Mesenchymal stem cell (in vitro differentiated cells and primary cell): ENCODE data around the gene GATD1.

ENCODE experiments used
- DNase-seq: peaks from one replicate; pipeline ENCODE4 v3.0.0-alpha.2; 2013
- H2AFZ ChIP-seq: one replicate; pipeline ENCODE4 v1.6.1; 2013; ENCODE audit warnings: low read depth, mild to moderate bottlenecking, control low read depth, inconsistent platforms, low read length, moderate library complexity
- H2AK5ac ChIP-seq: 2 replicates; pipeline ENCODE4 v1.6.1; 2013; ENCODE audit warnings: low read length, moderate library complexity, mild to moderate bottlenecking, inconsistent platforms; ENCODE audit not compliant: severe bottlenecking
- H2BK120ac ChIP-seq: one replicate; pipeline ENCODE4 v1.6.1; 2013; ENCODE audit warnings: low read depth, mild to moderate bottlenecking, inconsistent platforms, low read length, moderate library complexity
- H2BK12ac ChIP-seq, 2 experiments: one replicate each; pipeline ENCODE4 v1.6.1; 2013; ENCODE audit warnings: inconsistent platforms in 2 of 2, low read length in 2 of 2, mild to moderate bottlenecking in 2 of 2, moderate library complexity in 2 of 2, control low read depth in 1 of 2
- H2BK15ac ChIP-seq: one replicate; pipeline ENCODE4 v1.6.1; 2013; ENCODE audit warnings: mild to moderate bottlenecking, low read depth, inconsistent platforms; ENCODE audit not compliant: poor library complexity, severe bottlenecking
- H2BK5ac ChIP-seq: 2 replicates; pipeline ENCODE4 v1.6.1; 2013; ENCODE audit warnings: low read depth, mild to moderate bottlenecking, low read length, control low read depth, inconsistent platforms; ENCODE audit not compliant: poor library complexity, severe bottlenecking
- H3K14ac ChIP-seq, 2 experiments: one replicate each; pipeline ENCODE4 v1.6.1; 2013; ENCODE audit warnings: inconsistent platforms in 2 of 2, low read length in 2 of 2, control low read depth in 1 of 2, mild to moderate bottlenecking in 1 of 2, moderate library complexity in 1 of 2
- H3K18ac ChIP-seq, 2 experiments: one replicate each; pipeline ENCODE4 v1.6.1; 2013; ENCODE audit warnings: inconsistent platforms in 2 of 2, low read length in 2 of 2, control low read depth in 1 of 2, low read depth in 1 of 2, mild to moderate bottlenecking in 1 of 2
- H3K23ac ChIP-seq, 2 experiments: one replicate each; pipeline ENCODE4 v1.6.1; 2013; ENCODE audit warnings: inconsistent platforms in 2 of 2, low read length in 2 of 2, mild to moderate bottlenecking in 2 of 2, moderate library complexity in 2 of 2, control low read depth in 1 of 2
- H3K27ac ChIP-seq: 2 replicates; pipeline ENCODE4 v1.5.1; 2013; ENCODE audit warnings: mild to moderate bottlenecking, moderate library complexity, low read length, control low read depth, inconsistent platforms; ENCODE audit not compliant: poor library complexity, severe bottlenecking
- H3K27me3 ChIP-seq, 2 experiments: 2 replicates each; pipeline versions ENCODE4 v1.6.1 to v1.7.0; 2013; ENCODE audit warnings: low read length in 2 of 2, mild to moderate bottlenecking in 2 of 2, moderate library complexity in 2 of 2, control low read depth in 1 of 2, inconsistent platforms in 1 of 2; ENCODE audit not compliant: control insufficient read depth in 1 of 2, insufficient read depth in 1 of 2
- H3K36me3 ChIP-seq, 2 experiments: 2 replicates each; pipeline versions ENCODE4 v1.6.1 to v1.7.0; 2013; ENCODE audit warnings: low read length in 2 of 2, control low read depth in 1 of 2, inconsistent platforms in 1 of 2, low read depth in 1 of 2, mild to moderate bottlenecking in 1 of 2; ENCODE audit not compliant: insufficient read depth in 2 of 2, control insufficient read depth in 1 of 2
- H3K4ac ChIP-seq, 2 experiments: one replicate each; pipeline ENCODE4 v1.6.1; 2013; ENCODE audit warnings: inconsistent platforms in 2 of 2, low read length in 2 of 2, mild to moderate bottlenecking in 2 of 2, moderate library complexity in 2 of 2, control low read depth in 1 of 2, low read depth in 1 of 2
- H3K4me1 ChIP-seq: 2 replicates; pipeline ENCODE4 v1.6.1; 2013; ENCODE audit warnings: low read depth, low read length, control low read depth; ENCODE audit not compliant: control insufficient read depth, insufficient read depth
- H3K4me2 ChIP-seq: 2 replicates; pipeline ENCODE4 v1.6.1; 2013; ENCODE audit warnings: low read length, mild to moderate bottlenecking, inconsistent platforms; ENCODE audit not compliant: poor library complexity, severe bottlenecking
- H3K4me3 ChIP-seq, 2 experiments: 2 replicates each; pipeline versions ENCODE4 v1.5.1 to v1.7.0; 2013; ENCODE audit warnings: low read length in 2 of 2, mild to moderate bottlenecking in 2 of 2, control low read depth in 1 of 2, low read depth in 1 of 2; ENCODE audit not compliant: insufficient read depth in 1 of 2
- H3K79me1 ChIP-seq: replicated peaks from 2 replicates; pipeline ENCODE4 v1.6.1; 2013; ENCODE audit warnings: mild to moderate bottlenecking, control low read depth, low read length, inconsistent platforms; ENCODE audit not compliant: poor library complexity, severe bottlenecking
- H3K9ac ChIP-seq: 2 replicates; pipeline ENCODE4 v1.7.0; 2013; ENCODE audit warnings: mild to moderate bottlenecking, low read length, moderate library complexity
- H3K9me3 ChIP-seq: 2 replicates; pipeline ENCODE4 v1.7.0; 2013; ENCODE audit warnings: mild to moderate bottlenecking, low read length; ENCODE audit not compliant: control insufficient read depth
- H4K8ac ChIP-seq: one replicate; pipeline ENCODE4 v1.6.1; 2013; ENCODE audit warnings: inconsistent platforms, mild to moderate bottlenecking, low read length, moderate library complexity
- H4K91ac ChIP-seq: one replicate; pipeline ENCODE4 v1.6.1; 2013; ENCODE audit warnings: mild to moderate bottlenecking, low read length, inconsistent platforms
- WGBS: methylation state at CpG from one replicate; pipeline ENCODE4 v1.1.7; 2013; ENCODE audit warnings: mixed read lengths; 5-methylcytosine and 5-hydroxymethylcytosine counted together

GATD1 gene

DNA sequence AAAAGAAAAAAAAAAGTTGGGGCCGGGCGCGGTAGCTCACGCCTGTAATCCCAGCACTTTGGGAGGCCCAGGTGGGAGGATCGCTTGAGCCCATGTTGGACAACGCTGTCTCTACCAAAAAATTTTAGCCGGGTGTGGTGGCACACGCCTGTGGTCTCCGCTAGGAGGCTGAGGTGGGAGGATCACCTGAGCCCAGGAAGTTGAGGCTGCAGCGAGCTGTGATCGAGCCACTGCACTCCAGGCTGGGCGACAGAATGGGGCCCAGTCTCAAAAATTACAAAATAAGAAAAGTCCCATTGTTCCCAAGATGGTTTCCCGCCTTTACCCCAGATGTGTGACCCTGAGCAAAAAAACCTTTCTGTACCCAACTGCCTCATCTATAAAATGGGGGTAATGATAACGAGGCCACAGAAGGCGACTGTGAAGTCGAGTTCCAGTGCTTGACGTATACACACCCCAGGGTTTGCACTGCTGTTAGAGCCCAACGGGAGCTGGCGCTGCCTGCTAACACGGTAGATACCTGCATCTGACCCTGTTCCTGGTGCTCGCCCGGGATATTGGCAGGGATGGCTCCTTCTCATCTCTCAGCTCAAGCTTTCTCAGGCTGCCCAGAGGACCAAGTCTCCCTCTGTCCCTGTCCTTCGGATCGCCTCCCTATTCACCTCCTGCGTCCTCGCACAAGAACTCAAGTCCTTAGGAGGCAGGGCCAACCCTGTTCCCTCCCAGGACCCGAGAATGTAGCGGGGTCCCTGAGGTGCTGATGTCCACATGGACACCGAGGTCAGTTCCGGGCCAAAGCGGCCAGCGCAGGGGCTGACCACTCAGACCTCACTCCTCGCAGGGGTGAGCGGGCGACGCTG is 31.4 kb upstream of the GATD1 start:
- peak overlapping the region in 1 of 2 experiments; percentile 99 for H3K14ac ChIP-seq
- H3K79me1 ChIP-seq: peaks cover 20% of the 10 kb centered on the region
- peak overlapping the region; percentile 70 for H2BK5ac ChIP-seq
- peaks cover 26 to 30% of the 10 kb centered on the region in 2 experiments for H3K36me3 ChIP-seq
- peak overlapping the region; percentile 12 for H2AK5ac ChIP-seq
- peak overlapping the region in 1 of 2 experiments; percentile 60 for H2BK12ac ChIP-seq
- no peaks in the 10 kb centered on the region for H3K9me3 ChIP-seq
- H3K27ac ChIP-seq: peak overlapping the region; percentile 77
- peak overlapping the region; percentile 36 to 92 for H3K4ac ChIP-seq
- peak overlapping the region; percentile 64 for H3K4me2 ChIP-seq
- peak overlapping the region; percentile 90 for H3K9ac ChIP-seq
- H2BK15ac ChIP-seq: no peak overlapping the region
- WGBS: 37% methylated on average over 34 of the region's 36 CpGs
- H2BK120ac ChIP-seq: no peak overlapping the region
- H2AFZ ChIP-seq: peak overlapping the region; percentile 84
- peak overlapping the region; percentile 83 for H3K4me3 ChIP-seq
- DNase-seq: no peak
- H3K4me1 ChIP-seq: peaks cover 37% of the 10 kb centered on the region
- H3K27me3 ChIP-seq: no peaks in the 10 kb centered on the region
- H3K18ac ChIP-seq: peak overlapping the region; percentile 94 to 97
- peak overlapping the region in 1 of 2 experiments; percentile 57 for H3K23ac ChIP-seq
- H4K8ac ChIP-seq: peak overlapping the region; percentile 93
- H4K91ac ChIP-seq: peak overlapping the region; percentile 91

DNA sequence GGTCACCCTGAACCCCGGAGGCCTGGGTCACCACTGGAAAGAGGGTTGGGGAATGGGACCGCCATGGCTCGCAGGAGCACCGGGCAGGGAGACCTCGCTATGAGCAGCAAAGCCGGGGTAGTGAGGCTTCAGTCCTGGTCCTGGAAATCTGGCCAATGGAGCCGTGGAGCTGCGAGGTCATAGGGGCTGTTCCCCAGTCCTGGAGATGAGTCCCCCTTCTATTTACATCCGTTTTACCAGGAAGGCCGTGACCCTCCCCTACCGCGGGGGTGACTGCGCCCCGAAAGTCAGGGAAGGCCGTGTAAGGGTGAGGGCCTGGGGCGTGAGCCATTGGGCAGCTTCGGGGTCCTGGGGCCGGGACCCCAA is 27.3 kb upstream of the GATD1 start:
- peaks cover 31% of the 10 kb centered on the region for H3K79me1 ChIP-seq
- peak overlapping the region; percentile 70 for H2BK15ac ChIP-seq
- 31% methylated on average over 16 of the region's 18 CpGs for WGBS
- H3K23ac ChIP-seq: peak overlapping the region in 1 of 2 experiments; percentile 97
- no peak for DNase-seq
- H3K14ac ChIP-seq: peak overlapping the region in 1 of 2 experiments; percentile 83
- H3K27ac ChIP-seq: no peak overlapping the region
- H3K18ac ChIP-seq: peak overlapping the region; percentile 63 to 93
- H3K4me1 ChIP-seq: peaks cover 30% of the 10 kb centered on the region
- H2BK120ac ChIP-seq: peak overlapping the region; percentile 67
- H2AK5ac ChIP-seq: peak overlapping the region; percentile 49
- no peaks in the 10 kb centered on the region for H3K9me3 ChIP-seq
- peak overlapping the region; percentile 47 for H2BK5ac ChIP-seq
- H3K36me3 ChIP-seq: peaks cover 40 to 46% of the 10 kb centered on the region in 2 experiments
- H3K4ac ChIP-seq: peak overlapping the region; percentile 30 to 92
- H3K4me2 ChIP-seq: peak overlapping the region; percentile 90
- peak overlapping the region; percentile 66 for H4K91ac ChIP-seq
- H4K8ac ChIP-seq: peak overlapping the region; percentile 62
- H2BK12ac ChIP-seq: peak overlapping the region in 1 of 2 experiments; percentile 57
- H3K4me3 ChIP-seq: peak overlapping the region; percentile 68 to 91
- H2AFZ ChIP-seq: no peak overlapping the region
- peak overlapping the region; percentile 88 for H3K9ac ChIP-seq
- H3K27me3 ChIP-seq: no peaks in the 10 kb centered on the region

DNA sequence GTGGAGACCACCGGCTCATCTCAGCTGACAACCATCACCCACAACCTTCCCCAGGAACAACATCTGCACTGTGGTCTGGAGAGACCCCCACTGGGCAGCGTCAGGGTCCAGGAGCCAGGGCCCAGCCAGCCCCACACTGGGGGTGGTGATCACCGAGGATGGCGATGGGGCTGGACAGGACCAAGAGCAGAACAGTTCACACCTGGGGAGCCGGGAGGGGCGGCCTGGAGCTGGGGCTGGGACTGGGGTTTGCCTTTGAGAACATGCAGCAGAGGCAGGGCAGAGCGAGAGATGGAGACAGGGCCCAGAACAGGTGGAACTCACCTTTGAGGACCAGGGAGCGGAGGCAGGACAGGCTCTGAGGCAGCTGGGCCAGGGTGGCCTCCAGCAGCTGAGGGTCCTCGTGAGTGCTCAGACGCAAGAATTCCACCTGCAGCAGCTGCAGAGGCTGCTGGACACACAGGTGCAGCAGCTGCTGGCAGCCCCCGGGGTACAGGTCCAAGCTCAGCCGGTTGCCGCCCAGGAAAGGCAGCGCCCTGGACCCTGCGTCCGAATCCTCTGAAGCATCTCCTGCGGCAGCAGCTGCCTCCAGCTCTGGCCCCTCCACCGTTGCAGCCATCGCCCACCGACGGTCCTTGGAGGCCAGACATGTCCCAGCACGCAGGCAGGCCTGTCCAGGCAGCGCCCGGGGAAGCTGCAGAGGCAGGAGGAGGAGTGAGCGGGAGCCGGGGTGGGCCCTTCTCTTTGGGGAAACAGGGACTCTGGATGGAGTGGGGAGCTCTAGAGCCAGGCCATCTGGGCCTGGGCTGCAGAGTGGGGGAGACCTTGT is 26.7 kb upstream of the GATD1 start:
- peak overlapping the region; percentile 68 to 91 for H3K4me3 ChIP-seq
- H2BK12ac ChIP-seq: peak overlapping the region in 1 of 2 experiments; percentile 95
- peak overlapping the region; percentile 35 to 92 for H3K4ac ChIP-seq
- H3K4me2 ChIP-seq: peak overlapping the region; percentile 90
- H3K9me3 ChIP-seq: no peaks in the 10 kb centered on the region
- H3K36me3 ChIP-seq: peaks cover 46 to 52% of the 10 kb centered on the region in 2 experiments
- H2BK120ac ChIP-seq: peak overlapping the region; percentile 67
- peak; percentile 22 for DNase-seq
- H2BK15ac ChIP-seq: peak overlapping the region; percentile 49
- H3K9ac ChIP-seq: peak overlapping the region; percentile 88
- no peak overlapping the region for H2BK5ac ChIP-seq
- peak overlapping the region; percentile 78 for H4K91ac ChIP-seq
- H4K8ac ChIP-seq: peak overlapping the region; percentile 62
- H3K14ac ChIP-seq: peak overlapping the region in 1 of 2 experiments; percentile 91
- H2AFZ ChIP-seq: no peak overlapping the region
- H2AK5ac ChIP-seq: peak overlapping the region; percentile 49
- H3K79me1 ChIP-seq: peaks cover 33% of the 10 kb centered on the region
- H3K23ac ChIP-seq: peak overlapping the region in 1 of 2 experiments; percentile 97
- H3K18ac ChIP-seq: peak overlapping the region; percentile 63 to 93
- H3K27me3 ChIP-seq: no peaks in the 10 kb centered on the region
- no peak overlapping the region for H3K27ac ChIP-seq
- H3K4me1 ChIP-seq: peaks cover 30% of the 10 kb centered on the region
- WGBS: 72% methylated on average over 26 of the region's 26 CpGs

DNA sequence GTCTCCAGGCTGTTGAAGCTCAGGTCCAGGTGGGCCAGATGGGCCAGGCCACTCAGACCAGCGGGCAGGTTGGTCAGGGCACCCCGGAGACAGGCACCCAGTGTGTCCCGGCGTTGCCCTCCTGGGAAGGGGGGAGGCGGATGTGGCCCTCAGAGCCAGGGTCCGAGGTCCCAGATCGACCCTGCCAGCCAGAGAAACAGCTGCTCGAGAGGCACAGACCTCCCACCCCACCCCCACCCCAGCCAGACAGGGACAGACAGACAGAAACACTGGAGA is 26.1 kb upstream of the GATD1 start:
- Histone ChIP-seq H4K91ac (peak overlapping the region; percentile 65), H3K4me3 (peak overlapping the region in 1 of 2 experiments; percentile 91), H2BK15ac (no peak overlapping the region), H3K4me2 (no peak overlapping the region), H2BK12ac (peak overlapping the region in 1 of 2 experiments; percentile 32), H3K79me1 (peaks cover 34% of the 10 kb centered on the region), H2AK5ac (no peak overlapping the region), H2BK5ac (no peak overlapping the region), H3K4me1 (peaks cover 28% of the 10 kb centered on the region), H3K4ac (no peak overlapping the region), H3K9me3 (no peaks in the 10 kb centered on the region), H3K27ac (no peak overlapping the region), H3K27me3 (no peaks in the 10 kb centered on the region), H3K14ac (no peak overlapping the region), H3K36me3 (peaks cover 48 to 54% of the 10 kb centered on the region in 2 experiments), H2AFZ (no peak overlapping the region), H3K9ac (peak overlapping the region; percentile 88), H3K23ac (peak overlapping the region in 1 of 2 experiments; percentile 84), H2BK120ac (no peak overlapping the region), H4K8ac (no peak overlapping the region), H3K18ac (no peak overlapping the region)
- WGBS: 100% methylated on average over 3 of the region's 8 CpGs
- no peak for DNase-seq
